ENCODE data around the gene NR2F1. TPM values are rescaled to one million over a fixed set of nuclear protein-coding genes. Genes with fewer than 3 reads are reported as not detected.

The NR2F1 gene
- total and polyA plus RNA-seq, 3 donors from 2014 or later = 16.0 to 22.7 (median 16.9) TPM

DNA sequence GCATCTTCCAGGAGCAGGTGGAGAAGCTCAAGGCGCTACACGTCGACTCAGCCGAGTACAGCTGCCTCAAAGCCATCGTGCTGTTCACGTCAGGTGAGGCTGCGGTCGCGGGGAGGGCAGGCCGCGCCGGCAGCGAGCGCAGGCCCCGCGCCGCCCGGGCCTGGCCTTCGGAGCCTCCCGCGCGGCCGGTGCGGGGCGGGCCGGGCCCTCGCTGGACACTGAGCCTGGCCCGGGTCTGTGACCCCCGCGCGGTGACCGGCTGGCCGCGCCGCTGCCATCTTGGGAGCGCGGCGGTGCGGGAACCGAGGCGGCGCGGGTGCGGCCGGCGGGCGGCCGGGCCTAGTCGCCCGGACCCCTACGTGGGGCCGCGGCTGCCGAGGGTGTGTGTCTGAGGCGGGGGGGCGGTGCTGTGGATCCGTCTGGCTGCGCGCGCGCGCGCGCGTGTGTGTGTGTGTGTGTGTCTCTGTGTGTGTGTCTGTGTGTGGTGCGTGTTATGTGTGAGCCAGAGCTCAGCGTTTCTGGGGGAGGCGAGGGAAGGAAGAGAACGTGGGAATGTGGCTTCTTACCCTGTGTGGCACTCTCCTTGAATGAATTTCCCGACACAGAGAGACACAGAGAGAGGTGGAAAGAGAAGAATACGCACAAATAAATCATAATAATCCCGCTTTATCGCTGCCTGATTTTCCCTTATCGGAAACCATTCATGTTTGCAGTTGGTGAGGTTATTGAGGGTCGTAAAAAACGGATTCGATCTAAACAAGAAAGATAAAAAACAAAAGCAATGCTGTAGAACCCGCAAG lies 5.5 kb downstream of the NR2F1 start:
- WGBS, 2 donors = 44 to 45% methylated on average over 17 to 59 of the region's 78 CpGs
- Histone ChIP-seq H3K4me1 (no peaks in the 10 kb centered on the region), H3K36me3 (ENCODE audit: low read depth, missing control alignments) (no peaks in the 10 kb centered on the region), H3K27ac (no peak overlapping the region), H3K4me3 (peak overlapping the region; percentile 27 to 29), H3K9me3 (no peaks in the 10 kb centered on the region), H3K27me3 (no peaks in the 10 kb centered on the region)
- TF ChIP-seq POLR2A (IDR thresholded peaks at IDR 0.05) = no peak
- TF ChIP-seq, protein P1, sequence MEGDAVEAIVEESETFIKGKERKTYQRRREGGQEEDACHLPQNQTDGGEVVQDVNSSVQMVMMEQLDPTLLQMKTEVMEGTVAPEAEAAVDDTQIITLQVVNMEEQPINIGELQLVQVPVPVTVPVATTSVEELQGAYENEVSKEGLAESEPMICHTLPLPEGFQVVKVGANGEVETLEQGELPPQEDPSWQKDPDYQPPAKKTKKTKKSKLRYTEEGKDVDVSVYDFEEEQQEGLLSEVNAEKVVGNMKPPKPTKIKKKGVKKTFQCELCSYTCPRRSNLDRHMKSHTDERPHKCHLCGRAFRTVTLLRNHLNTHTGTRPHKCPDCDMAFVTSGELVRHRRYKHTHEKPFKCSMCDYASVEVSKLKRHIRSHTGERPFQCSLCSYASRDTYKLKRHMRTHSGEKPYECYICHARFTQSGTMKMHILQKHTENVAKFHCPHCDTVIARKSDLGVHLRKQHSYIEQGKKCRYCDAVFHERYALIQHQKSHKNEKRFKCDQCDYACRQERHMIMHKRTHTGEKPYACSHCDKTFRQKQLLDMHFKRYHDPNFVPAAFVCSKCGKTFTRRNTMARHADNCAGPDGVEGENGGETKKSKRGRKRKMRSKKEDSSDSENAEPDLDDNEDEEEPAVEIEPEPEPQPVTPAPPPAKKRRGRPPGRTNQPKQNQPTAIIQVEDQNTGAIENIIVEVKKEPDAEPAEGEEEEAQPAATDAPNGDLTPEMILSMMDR (IDR thresholded peaks at IDR 0.05) = no peak
- intact Hi-C loops (cut with DNase I; ENCODE audit: low total_unique reads) = no loop called here
- DNase-seq = no peak

GRCh38 chr5:93589152-93589828 lies 6.3 kb downstream of the NR2F1 start:
- no peaks in the 10 kb centered on the region for H3K27me3 ChIP-seq
- WGBS, 2 donors = 64 to 67% methylated on average over 6 of the region's 6 CpGs
- no peak overlapping the region for H3K4me3 ChIP-seq
- intact Hi-C loops (cut with DNase I; ENCODE audit: low total_unique reads) = no loop called here
- H3K36me3 ChIP-seq (ENCODE audit: low read depth, missing control alignments) = no peaks in the 10 kb centered on the region
- no peaks in the 10 kb centered on the region for H3K4me1 ChIP-seq
- no peak for DNase-seq
- H3K27ac ChIP-seq = no peak overlapping the region
- TF ChIP-seq POLR2A (IDR thresholded peaks at IDR 0.05) = no peak
- TF ChIP-seq, protein P1 (IDR thresholded peaks at IDR 0.05) = no peak
- no peaks in the 10 kb centered on the region for H3K9me3 ChIP-seq

DNA sequence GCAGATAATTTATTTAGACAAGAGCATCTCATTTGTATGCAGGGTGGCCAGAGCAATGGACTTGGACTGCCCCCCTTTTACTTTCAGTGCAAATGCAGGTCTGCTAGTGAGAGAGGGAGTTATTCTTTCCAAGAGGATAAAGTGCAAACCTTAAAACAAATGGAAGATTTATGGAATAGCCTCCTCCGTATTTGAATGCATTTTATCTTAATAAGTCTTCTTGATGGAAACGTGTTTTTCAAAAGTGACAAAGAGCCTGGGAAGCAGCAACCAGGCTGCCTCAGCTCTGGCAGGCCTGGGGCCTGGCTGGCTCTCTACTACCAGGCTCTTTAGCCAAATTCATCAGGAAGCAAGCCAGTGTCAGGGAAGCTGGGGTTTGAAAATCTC lies 6.8 kb downstream of the NR2F1 start:
- Histone ChIP-seq H3K4me3 (no peak overlapping the region), H3K36me3 (ENCODE audit: low read depth, missing control alignments) (no peaks in the 10 kb centered on the region), H3K27me3 (no peaks in the 10 kb centered on the region), H3K4me1 (no peaks in the 10 kb centered on the region), H3K27ac (no peak overlapping the region), H3K9me3 (no peaks in the 10 kb centered on the region)
- intact Hi-C loops (cut with DNase I; ENCODE audit: low total_unique reads) = no loop called here
- TF ChIP-seq, protein P1 (IDR thresholded peaks at IDR 0.05) = no peak
- 55 to 83% methylated on average over 2 of the region's 2 CpGs for WGBS, 2 donors
- no peak for DNase-seq

DNA sequence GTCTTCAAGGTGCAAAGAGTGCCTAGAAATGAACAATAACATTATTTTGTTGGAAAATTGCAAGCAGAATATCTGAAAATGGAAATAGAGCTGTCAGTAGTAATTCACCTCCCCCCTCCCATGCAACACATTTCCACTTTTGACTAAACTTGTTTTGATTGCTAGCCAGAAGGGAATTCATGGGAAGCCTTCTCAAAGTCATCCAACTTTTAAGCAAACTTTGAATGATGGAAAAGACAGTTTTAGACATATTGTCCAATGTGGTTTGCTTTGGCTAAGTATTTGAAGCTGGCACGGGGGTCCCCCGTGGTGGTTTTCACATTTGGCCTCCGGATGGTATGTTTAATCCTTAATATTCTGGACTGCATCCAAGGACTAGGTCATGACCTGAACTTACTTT lies 7.5 kb downstream of the NR2F1 start:
- no peak for TF ChIP-seq POLR2A (IDR thresholded peaks at IDR 0.05)
- TF ChIP-seq, protein P1 (IDR thresholded peaks at IDR 0.05) = no peak
- H3K27me3 ChIP-seq = no peaks in the 10 kb centered on the region
- intact Hi-C loops (cut with DNase I; ENCODE audit: low total_unique reads) = no loop called here
- DNase-seq = no peak
- H3K4me3 ChIP-seq = no peak overlapping the region
- H3K36me3 ChIP-seq (ENCODE audit: low read depth, missing control alignments) = no peaks in the 10 kb centered on the region
- 68 to 69% methylated on average over 3 of the region's 3 CpGs for WGBS, 2 donors
- H3K4me1 ChIP-seq = no peaks in the 10 kb centered on the region
- H3K27ac ChIP-seq = no peak overlapping the region
- no peaks in the 10 kb centered on the region for H3K9me3 ChIP-seq
